IMR-90 (cell line): ENCODE data around the gene DACH1. TPM values are rescaled to one million over a fixed set of nuclear protein-coding genes. Genes with fewer than 3 reads are reported as not detected.

Experiments
- ATAC-seq: fragments of 200-7000 bp; cut with Tn5 transposase; 2 replicates; pipeline ENCODE4 v1.9.1; 2020; ENCODE audit warnings: low read depth, mild to moderate bottlenecking, moderate library complexity
- BruUV-seq: library from RNA; stranded (reverse); fragments of 400-500 nt; replicated peaks from 2 replicates; lab custom pipeline; 2021; lab: Mats Ljungman, UMichigan
- CTCF ChIA-PET: fragments of 300-600 bp; formaldehyde crosslinking; extraction: SDS; loops from one replicate; lab custom pipeline; 2021; ENCODE audit warnings: antibody characterized with exemption; lab: Yijun Ruan, JAX
- POLR2A ChIA-PET: fragments of 300-600 bp; sonication (Branson Sonifier 250); formaldehyde crosslinking; loops from one replicate; lab custom pipeline; 2022; ENCODE audit warnings: antibody characterized with exemption; ENCODE audit not compliant: unreplicated experiment; lab: Charles Lee
- DNase-seq: peaks from one replicate; pipeline ENCODE4 v3.0.0; 2013
- H2AFZ ChIP-seq: replicated peaks from 2 replicates; pipeline ENCODE3; 2013; ENCODE audit warnings: low read length, mild to moderate bottlenecking; ENCODE audit not compliant: poor library complexity
- H2AK5ac ChIP-seq: 2 replicates; pipeline ENCODE4 v1.6.1; 2013; ENCODE audit warnings: low read depth, low read length, inconsistent platforms
- H2AK9ac ChIP-seq: replicated peaks from 2 replicates; pipeline ENCODE3; 2013; ENCODE audit warnings: mild to moderate bottlenecking, low read depth, low read length, moderate library complexity; ENCODE audit not compliant: poor library complexity
- H2BK120ac ChIP-seq: 2 replicates; pipeline ENCODE4 v1.6.1; 2013; ENCODE audit warnings: low read depth, low read length, inconsistent platforms
- H2BK15ac ChIP-seq: 3 replicates; pipeline ENCODE4 v1.6.1; 2013; ENCODE audit warnings: low read depth, low read length, inconsistent platforms
- H2BK20ac ChIP-seq: 2 replicates; pipeline ENCODE4 v1.6.1; 2013; ENCODE audit warnings: low read depth, mild to moderate bottlenecking, inconsistent platforms, low read length, moderate library complexity
- H2BK5ac ChIP-seq: 2 replicates; pipeline ENCODE4 v1.6.1; 2013; ENCODE audit warnings: mild to moderate bottlenecking, low read depth, low read length, inconsistent platforms; ENCODE audit not compliant: poor library complexity, severe bottlenecking
- H3K14ac ChIP-seq: replicated peaks from 2 replicates; pipeline ENCODE4 v1.6.1; 2013; ENCODE audit warnings: low read depth, low read length, inconsistent platforms
- H3K18ac ChIP-seq: 2 replicates; pipeline ENCODE4 v1.6.1; 2013; ENCODE audit warnings: low read depth, low read length, control low read depth
- H3K23ac ChIP-seq: 2 replicates; pipeline ENCODE4 v1.6.1; 2013; ENCODE audit warnings: low read depth, low read length, inconsistent platforms
- H3K27ac ChIP-seq: 2 replicates; pipeline ENCODE4 v1.5.1; 2013; ENCODE audit warnings: mild to moderate bottlenecking, control low read depth, low read length; ENCODE audit not compliant: insufficient read depth
- H3K27me3 ChIP-seq: 2 replicates; pipeline ENCODE4 v1.6.1; 2013; ENCODE audit warnings: low read length; ENCODE audit not compliant: control insufficient read depth, insufficient read depth
- H3K36me3 ChIP-seq: 2 replicates; pipeline ENCODE4 v1.6.1; 2013; ENCODE audit warnings: low read length, mixed read lengths; ENCODE audit not compliant: control insufficient read depth, insufficient read depth
- H3K4ac ChIP-seq: 2 replicates; pipeline ENCODE4 v1.6.1; 2013; ENCODE audit warnings: low read depth, low read length, inconsistent platforms
- H3K4me1 ChIP-seq: 2 replicates; pipeline ENCODE4 v1.6.1; 2013; ENCODE audit warnings: low read length, mixed read lengths; ENCODE audit not compliant: control insufficient read depth, insufficient read depth
- H3K4me2 ChIP-seq: 2 replicates; pipeline ENCODE4 v1.6.1; 2013; ENCODE audit warnings: low read depth, mild to moderate bottlenecking, control low read depth, low read length, moderate library complexity
- H3K4me3 ChIP-seq: 2 replicates; pipeline ENCODE4 v1.5.1; 2013; ENCODE audit warnings: low read depth, mild to moderate bottlenecking, control low read depth, low read length, moderate library complexity; ENCODE audit not compliant: insufficient read depth
- H3K56ac ChIP-seq: 2 replicates; pipeline ENCODE4 v1.6.1; 2013; ENCODE audit warnings: low read length, inconsistent platforms; ENCODE audit not compliant: insufficient read depth; ENCODE audit errors: extremely low read depth
- H3K79me1 ChIP-seq, 2 experiments: 2 replicates each; pipeline ENCODE4 v1.6.1; 2013; ENCODE audit warnings: low read length in 2 of 2, inconsistent platforms in 1 of 2, low read depth in 1 of 2
- H3K9ac ChIP-seq: 2 replicates; pipeline ENCODE4 v1.6.1; 2013; ENCODE audit warnings: low read depth, low read length, control low read depth
- H3K9me1 ChIP-seq: 2 replicates; pipeline ENCODE4 v1.6.1; 2013; ENCODE audit warnings: low read length, inconsistent platforms; ENCODE audit not compliant: insufficient read depth
- H3K9me3 ChIP-seq: 2 replicates; pipeline ENCODE4 v1.6.1; 2013; ENCODE audit warnings: low read length; ENCODE audit not compliant: control insufficient read depth, insufficient read depth
- H4K20me1 ChIP-seq: 2 replicates; pipeline ENCODE4 v1.6.1; 2013; ENCODE audit warnings: low read length, inconsistent platforms; ENCODE audit not compliant: insufficient read depth
- H4K5ac ChIP-seq: 2 replicates; pipeline ENCODE4 v1.6.1; 2013; ENCODE audit warnings: mild to moderate bottlenecking, low read depth, low read length, control low read depth
- H4K8ac ChIP-seq, 2 experiments: 2 replicates each; pipeline ENCODE4 v1.6.1; 2013; ENCODE audit warnings: low read depth in 2 of 2, low read length in 2 of 2, control low read depth in 1 of 2, inconsistent platforms in 1 of 2
- H4K91ac ChIP-seq: 2 replicates; pipeline ENCODE4 v1.6.1; 2013; ENCODE audit warnings: low read depth, low read length, inconsistent platforms; ENCODE audit not compliant: insufficient read depth
- BHLHE40 ChIP-seq: fragments of 150-350 bp; IDR thresholded peaks from 2 replicates; pipeline ENCODE4 v1.6.1; 2016; ENCODE audit warnings: mild to moderate bottlenecking, low read depth, low read length
- CEBPB ChIP-seq: IDR thresholded peaks from 2 replicates; pipeline ENCODE4 v1.6.1; 2012; ENCODE audit warnings: low read depth, low read length, improper control_type of control experiment
- CHD1 ChIP-seq: IDR thresholded peaks from 2 replicates; pipeline ENCODE4 v1.6.1; 2012; ENCODE audit warnings: low read depth, low read length, improper control_type of control experiment
- CTCF ChIP-seq: conservative IDR thresholded peaks from 2 replicates; pipeline ENCODE4 v1.5.1; 2012; ENCODE audit warnings: mild to moderate bottlenecking, low read depth, low read length, improper control_type of control experiment
- MAFK ChIP-seq: IDR thresholded peaks from 2 replicates; pipeline ENCODE4 v1.6.1; 2012; ENCODE audit warnings: low read depth, low read length, improper control_type of control experiment
- POLR2A ChIP-seq: IDR thresholded peaks from 2 replicates; pipeline ENCODE4 v1.6.1; 2012; ENCODE audit warnings: mild to moderate bottlenecking, low read depth, low read length
- RCOR1 ChIP-seq: IDR thresholded peaks from 2 replicates; pipeline ENCODE4 v1.6.1; 2012; ENCODE audit warnings: mild to moderate bottlenecking, low read length, improper control_type of control experiment; ENCODE audit not compliant: insufficient replicate concordance
- USF2 ChIP-seq: fragments of 150-350 bp; IDR thresholded peaks from 2 replicates; pipeline ENCODE4 v1.6.1; 2017; ENCODE audit warnings: mild to moderate bottlenecking, antibody characterized with exemption, low read length, low read depth
- WGBS, 2 experiments: methylation state at CpG; one replicate each; pipeline versions ENCODE4 v1.1.5 to v1.1.7; 2013; ENCODE audit warnings: missing lambda C conversion rate in 2 of 2; ENCODE audit not compliant: insufficient read length in 1 of 2; ENCODE audit errors: extremely low coverage in 2 of 2; 5-methylcytosine and 5-hydroxymethylcytosine counted together
- dilution Hi-C: fragments of 300-500 bp; cut with HindIII; formaldehyde crosslinking; loops from one replicate; pipeline ENCODE4 v1.14.3; 2018; ENCODE audit warnings: low sequenced_read_pairs; ENCODE audit not compliant: unreplicated experiment
- in situ Hi-C: fragments of 300-500 bp; cut with MboI; formaldehyde crosslinking; loops from 3 replicates; pipeline ENCODE4 v1.14.3; 2019; ENCODE audit warnings: low sequenced_read_pairs, inconsistent platforms, mixed read lengths
- intact Hi-C: fragments of 100-400 bp; cut with micrococcal nuclease; formaldehyde crosslinking; loops from 2 replicates; pipeline ENCODE4 v1.10.0; 2022
- polyA plus RNA-seq, 3 experiments: library from polyadenylated mRNA; depleted of rRNA; stranded (reverse); fragments of >200 nt; gene quantifications; 2 replicates each; pipeline ENCODE4 v1.2.3, GENCODE V29; 2012; ENCODE audit warnings: low replicate concordance in 1 of 3
- total RNA-seq: library from RNA; depleted of rRNA; stranded (reverse); fragments of >200 nt; gene quantifications from 2 replicates; pipeline ENCODE4 v1.2.3, GENCODE V29; 2012
- TF ChIP-seq, protein P1 (sequence below): fragments of 150-350 bp; IDR thresholded peaks from 2 replicates; pipeline ENCODE4 v1.6.1; 2016; ENCODE audit warnings: low read depth, mild to moderate bottlenecking, low read length, moderate library complexity, borderline replicate concordance

Gene DACH1
- total and polyA plus RNA-seq, 2 of the 4 experiments (the other 2 are of a cell fraction), result not detected

GRCh38 chr13:71481501-71481900 lies 385.5 kb downstream of the DACH1 start:
- no peak overlapping the region for H3K4me3 ChIP-seq
- H2BK5ac ChIP-seq, result no peak overlapping the region
- no peaks in the 10 kb centered on the region for H3K79me1 ChIP-seq
- intact Hi-C loops, result no loop called here
- H3K9ac ChIP-seq, result no peak overlapping the region
- TF ChIP-seq RCOR1, result no peak
- TF ChIP-seq USF2, result no peak
- no peak for TF ChIP-seq POLR2A
- no peak for TF ChIP-seq CEBPB
- no peak for TF ChIP-seq CHD1
- no peak for TF ChIP-seq BHLHE40
- TF ChIP-seq, protein P1, sequence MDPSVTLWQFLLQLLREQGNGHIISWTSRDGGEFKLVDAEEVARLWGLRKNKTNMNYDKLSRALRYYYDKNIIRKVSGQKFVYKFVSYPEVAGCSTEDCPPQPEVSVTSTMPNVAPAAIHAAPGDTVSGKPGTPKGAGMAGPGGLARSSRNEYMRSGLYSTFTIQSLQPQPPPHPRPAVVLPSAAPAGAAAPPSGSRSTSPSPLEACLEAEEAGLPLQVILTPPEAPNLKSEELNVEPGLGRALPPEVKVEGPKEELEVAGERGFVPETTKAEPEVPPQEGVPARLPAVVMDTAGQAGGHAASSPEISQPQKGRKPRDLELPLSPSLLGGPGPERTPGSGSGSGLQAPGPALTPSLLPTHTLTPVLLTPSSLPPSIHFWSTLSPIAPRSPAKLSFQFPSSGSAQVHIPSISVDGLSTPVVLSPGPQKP, result no peak
- no peak for TF ChIP-seq MAFK
- TF ChIP-seq CTCF, result no peak
- ChIA-PET POLR2A (no interaction called here), CTCF (no interaction called here)
- no peaks in the 10 kb centered on the region for H3K9me1 ChIP-seq
- H3K23ac ChIP-seq, result no peak overlapping the region
- no peaks in the 10 kb centered on the region for H3K27me3 ChIP-seq
- H4K91ac ChIP-seq, result no peak overlapping the region
- H3K14ac ChIP-seq, result no peak overlapping the region
- no peak overlapping the region for H2BK15ac ChIP-seq
- no peak overlapping the region for H2BK20ac ChIP-seq
- BruUV-seq, result no TSS peak
- ATAC-seq (no peak), DNase-seq (no peak)
- H4K8ac ChIP-seq, result no peak overlapping the region
- H2AK9ac ChIP-seq, result no peak overlapping the region
- WGBS, 2 experiments, result no CpG with 5 or more reads among the region's 3 CpGs
- H3K36me3 ChIP-seq, result no peaks in the 10 kb centered on the region
- H4K5ac ChIP-seq, result no peak overlapping the region
- H2AK5ac ChIP-seq, result no peak overlapping the region
- H3K9me3 ChIP-seq, result no peaks in the 10 kb centered on the region
- no peaks in the 10 kb centered on the region for H3K4me1 ChIP-seq
- no peak overlapping the region for H3K27ac ChIP-seq
- no peaks in the 10 kb centered on the region for H4K20me1 ChIP-seq
- in situ Hi-C loops, result no loop called here
- no peak overlapping the region for H3K56ac ChIP-seq
- H3K18ac ChIP-seq, result no peak overlapping the region
- H3K4ac ChIP-seq, result no peak overlapping the region
- H2BK120ac ChIP-seq, result no peak overlapping the region
- no peak overlapping the region for H2AFZ ChIP-seq
- no peak overlapping the region for H3K4me2 ChIP-seq
- dilution Hi-C loops, result no loop called here
